ENCODE data around the gene TBC1D13.
"Not testable (repeated sequence)": the region's sequence is repeated elsewhere in the genome, so short reads cannot be mapped to it uniquely, and the experiment has no call there.

The TBC1D13 gene, protein sequence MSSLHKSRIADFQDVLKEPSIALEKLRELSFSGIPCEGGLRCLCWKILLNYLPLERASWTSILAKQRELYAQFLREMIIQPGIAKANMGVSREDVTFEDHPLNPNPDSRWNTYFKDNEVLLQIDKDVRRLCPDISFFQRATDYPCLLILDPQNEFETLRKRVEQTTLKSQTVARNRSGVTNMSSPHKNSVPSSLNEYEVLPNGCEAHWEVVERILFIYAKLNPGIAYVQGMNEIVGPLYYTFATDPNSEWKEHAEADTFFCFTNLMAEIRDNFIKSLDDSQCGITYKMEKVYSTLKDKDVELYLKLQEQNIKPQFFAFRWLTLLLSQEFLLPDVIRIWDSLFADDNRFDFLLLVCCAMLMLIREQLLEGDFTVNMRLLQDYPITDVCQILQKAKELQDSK

DNA sequence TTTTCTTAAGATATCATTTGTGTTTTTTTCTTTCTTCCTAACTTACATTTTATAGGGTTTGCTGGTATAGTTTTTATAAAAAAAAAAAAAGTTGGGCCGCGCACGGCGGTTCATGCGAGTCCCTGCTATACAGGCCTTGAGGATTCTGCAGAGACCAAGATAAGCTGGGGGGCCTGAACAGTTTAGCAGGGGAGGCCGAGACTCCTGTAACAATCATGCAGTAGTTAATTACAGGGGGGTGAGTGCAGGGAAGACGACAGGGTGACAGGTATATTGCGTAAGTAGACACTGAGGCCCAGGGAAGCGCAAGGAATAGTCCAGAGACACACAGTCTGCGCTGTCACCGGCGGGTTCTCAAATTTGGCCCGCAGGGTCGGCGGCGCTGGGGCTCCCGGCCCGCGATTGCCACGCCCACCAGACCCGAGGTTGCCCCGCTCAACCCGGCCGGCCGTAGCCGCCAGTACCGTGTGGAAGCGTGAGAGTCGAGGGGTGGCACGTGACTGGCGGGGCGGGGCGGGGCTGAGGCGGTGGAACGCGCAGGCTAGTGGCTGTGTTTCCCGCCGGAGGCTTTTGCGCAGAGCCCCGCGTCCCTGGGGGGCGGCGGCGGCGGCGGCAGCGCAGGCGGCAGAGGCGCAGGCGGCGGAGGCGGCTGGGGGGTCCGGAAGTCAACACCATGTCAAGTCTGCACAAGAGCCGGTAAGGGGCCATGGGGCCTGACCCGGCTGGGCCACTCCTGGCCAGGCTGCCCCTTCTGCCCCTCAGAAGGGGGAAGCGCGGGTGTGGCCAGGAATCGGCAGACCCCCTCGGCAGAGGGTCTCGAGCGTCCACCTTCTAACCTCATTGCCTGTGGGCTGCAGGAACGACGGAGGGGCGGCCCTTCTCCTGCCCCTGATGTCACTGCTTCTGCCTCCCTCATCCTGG is at the start of gene TBC1D13:
TSS of gene TBC1D13 (plus strand) at position 573 of the 921 bp plus-strand sequence. CDS start at position 674, 101 bp downstream.
- peak; percentile 82 to 91 for DNase-seq

DNA sequence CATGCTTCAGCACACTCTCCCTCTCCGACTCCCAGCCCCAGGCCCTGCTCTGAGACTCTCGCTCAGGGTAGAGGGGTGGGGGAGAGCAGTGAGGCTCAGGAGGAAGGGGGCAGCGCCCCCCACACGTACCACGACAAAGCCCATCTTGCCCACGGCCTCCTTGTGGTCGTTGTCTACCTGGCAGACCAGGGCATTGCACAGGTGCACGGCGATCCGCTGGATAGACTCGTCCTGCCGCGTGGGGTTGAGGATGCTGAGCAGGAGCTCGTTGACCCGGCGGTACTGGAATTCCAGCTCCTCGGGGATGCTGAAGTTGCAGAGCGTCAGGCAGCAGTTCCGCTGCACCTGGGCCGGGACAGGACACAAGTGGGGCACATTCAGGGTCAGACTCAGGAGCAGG is 44.7 kb upstream of the TBC1D13 start:
- no peak for DNase-seq

DNA sequence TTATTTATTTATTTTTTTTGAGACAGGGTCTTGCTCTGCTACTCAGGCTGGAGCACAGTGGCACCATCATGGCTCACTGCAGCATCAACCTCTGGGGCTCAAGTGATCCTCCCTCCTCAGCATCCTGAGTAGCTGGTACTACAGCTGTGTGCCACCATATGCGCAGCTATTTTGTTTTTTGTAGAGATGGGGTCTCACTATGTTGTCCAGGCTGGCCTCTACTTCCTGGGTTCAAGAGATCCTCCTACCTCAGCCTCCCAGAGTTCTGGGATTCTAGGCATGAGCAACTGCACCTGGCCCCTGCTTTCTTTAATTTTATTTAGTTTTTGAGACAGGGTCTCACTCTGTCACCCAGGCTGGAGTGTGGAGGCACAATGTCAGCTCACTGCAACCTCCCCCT is 43.6 kb upstream of the TBC1D13 start:
- no peak for DNase-seq

DNA sequence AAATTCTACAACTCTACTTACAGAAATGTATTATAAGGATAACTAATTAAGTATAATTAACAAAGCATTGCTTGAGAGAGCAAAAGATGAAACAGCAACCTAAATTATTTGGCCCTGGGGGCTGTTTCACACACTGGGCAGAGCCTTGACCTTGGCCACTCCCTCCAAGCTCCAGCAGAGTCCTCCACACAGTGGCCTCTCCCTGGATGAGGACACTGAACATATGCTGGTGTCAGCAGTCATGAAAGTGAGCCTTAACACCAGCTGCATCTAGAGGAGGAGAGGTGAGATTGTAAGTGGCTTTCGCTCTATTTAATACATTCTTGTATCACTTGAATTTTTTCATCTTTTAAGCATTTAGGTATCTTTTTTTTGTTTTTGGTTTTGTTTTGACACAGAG is 39.8 kb upstream of the TBC1D13 start:
- DNase-seq: no peak

DNA sequence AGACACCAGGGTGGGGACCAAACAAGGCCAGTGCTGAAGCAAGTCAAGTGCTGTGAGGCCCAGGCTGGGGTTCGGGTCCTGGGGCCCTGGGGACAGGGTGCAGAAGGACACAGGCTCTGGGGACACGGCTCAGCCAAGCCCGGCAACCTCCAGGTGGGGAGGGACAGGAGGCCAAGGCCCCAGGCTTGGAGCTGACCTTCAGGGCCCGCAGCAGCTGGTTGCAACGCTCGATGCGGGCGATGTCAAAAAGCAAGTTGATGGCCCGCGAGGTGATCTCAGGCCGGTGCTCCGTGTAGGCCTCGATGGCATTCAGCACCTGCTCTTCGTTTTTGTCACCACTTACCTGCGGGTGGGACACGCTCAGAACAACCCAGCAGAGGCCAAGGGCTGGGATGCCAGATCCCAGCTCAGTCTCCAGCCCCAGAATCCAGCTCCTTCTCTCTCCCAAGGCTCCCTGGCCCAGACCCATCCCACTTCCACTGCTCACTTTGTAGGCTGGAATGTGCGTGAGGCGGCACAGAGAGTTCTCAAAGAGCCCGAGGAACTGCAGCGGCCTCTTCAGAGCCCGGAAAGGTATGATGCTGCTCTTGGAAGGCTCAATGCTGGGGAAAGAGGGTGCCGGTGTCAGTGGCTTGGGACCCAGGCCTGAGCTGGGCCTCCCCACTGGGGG is 36.0 kb upstream of the TBC1D13 start:
- no peak for DNase-seq

DNA sequence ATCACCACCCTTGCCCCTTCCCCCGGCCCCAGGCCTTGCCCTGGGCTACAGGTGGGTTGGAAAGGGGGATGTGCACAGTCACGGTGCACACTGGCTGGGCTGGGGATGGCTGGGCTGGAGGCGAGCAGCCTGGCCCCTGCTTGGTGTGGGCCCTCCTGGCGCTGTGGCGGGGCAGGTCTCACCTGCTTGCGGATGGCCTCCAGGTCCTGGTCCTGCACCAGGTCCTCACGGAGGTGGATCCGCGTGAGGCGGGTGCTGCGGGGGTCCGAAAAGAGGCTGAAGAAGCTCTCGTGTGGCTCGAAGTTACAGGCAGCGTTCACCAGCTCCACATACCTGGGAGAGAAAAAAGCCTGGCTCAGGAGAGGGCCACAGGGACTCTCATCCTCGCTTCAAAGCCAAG is 33.4 kb upstream of the TBC1D13 start:
- no peak for DNase-seq

DNA sequence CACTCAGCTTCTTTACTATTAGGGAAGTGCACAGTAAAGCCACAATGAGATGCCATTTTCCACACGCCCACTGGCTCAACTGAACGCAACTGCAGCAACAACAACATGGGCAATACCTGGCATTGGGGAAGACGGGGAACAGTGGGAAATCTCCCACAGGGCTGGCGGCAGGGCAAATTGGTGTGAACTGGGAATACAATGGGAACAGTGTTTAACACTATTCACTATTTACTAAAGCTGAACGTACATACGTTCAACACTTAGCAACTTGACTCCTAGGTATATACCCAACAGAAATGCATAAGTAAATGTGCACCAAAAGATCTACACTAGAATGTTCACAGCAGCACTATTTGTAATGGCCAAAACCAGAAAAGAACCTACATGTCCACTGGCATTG is 29.5 kb upstream of the TBC1D13 start:
- DNase-seq: no peak

DNA sequence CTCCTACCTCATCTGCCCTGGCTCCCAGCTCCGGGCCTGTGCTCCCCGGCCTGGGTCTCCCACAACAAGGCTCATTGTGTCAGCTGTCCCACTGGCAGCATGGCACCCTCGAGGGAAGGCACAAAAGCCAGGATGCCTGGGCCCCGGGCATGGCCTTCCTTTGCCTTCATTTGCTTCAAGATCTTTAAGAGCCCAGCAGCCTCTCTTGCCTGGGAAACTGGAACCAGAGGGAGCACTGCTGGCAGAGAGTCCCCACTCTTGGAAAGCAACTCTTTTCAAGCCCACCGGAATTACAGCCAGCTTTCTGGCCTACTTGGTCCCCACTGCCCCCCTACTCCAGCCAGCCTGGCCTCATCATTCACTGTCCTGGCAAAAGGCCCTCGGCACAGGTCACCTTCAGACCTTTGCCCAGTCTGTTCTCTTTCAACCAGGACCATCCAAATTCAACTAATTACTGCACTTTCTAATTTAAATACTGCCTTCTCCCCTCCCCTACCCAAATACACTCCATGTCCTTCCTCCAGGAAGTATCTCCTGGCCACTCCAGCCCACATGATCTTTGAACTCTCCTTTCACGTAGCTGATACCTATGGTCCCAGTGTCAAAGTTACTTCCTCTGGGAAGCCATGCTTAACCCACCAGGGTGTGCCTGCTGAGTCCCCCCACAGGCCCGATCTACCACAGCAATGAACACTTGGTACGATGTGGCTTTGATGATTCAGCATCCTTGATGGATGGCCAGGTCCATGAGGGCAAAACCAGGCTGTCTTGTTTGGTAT is 24.2 kb upstream of the TBC1D13 start:
- no peak for DNase-seq

DNA sequence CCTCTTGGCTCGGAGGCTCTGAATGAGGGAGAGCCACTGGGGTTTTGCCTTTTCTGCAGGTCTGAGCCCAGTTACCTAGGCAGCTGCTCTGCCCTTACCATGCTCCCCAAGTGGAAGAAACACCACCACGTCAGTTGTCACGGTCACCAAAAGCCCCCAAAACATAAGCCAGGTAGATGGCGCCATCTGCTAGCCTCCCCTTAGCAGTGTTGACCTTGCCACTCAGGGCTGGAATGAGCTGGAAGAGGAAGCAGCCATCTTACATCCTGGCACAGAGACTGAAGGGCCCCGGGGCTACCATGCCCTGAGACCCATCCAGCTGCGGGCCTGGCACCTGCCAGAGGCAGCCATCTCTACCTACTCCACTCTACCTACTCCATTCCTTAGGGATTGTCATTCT is 22.7 kb upstream of the TBC1D13 start:
- no peak for DNase-seq

DNA sequence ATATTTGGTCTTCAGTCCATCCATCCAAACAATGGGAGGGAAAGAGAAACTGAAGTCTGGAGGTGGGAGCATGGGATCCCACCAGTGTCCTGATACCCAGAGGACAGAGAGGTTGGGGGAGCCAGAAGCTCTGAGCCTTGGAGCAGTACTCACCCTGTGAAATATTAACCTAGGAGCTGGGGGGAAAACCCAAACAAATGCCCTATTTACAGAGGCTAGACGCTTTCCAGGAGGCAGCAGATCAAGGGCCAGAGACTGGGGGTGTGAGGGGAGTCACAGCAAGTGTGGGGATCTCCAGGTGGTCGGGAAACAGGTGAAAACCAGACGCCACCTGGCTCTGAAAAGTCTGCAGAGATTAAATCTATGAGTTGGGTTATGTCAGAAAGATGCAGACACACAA is 21.6 kb upstream of the TBC1D13 start:
- no peak for DNase-seq

DNA sequence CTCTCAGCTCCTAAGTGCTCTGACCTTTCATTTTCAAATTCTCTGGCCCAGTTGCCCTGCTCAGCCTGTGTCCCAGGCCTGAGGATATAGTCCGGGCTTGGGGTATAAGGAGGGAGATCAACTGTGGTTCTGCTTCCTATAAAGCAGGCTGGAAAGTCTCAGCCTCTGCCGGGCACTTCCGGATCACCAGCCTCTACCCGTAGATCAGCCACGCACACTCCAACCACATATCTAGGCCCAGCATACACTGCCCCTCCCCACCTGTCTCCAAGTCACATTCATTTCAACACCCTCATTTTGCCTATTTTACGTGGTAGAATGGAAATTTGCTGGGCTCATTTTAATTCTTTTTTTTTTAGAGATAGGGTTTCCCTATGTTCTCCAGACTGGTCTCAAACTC is 18.4 kb upstream of the TBC1D13 start:
- DNase-seq: peak; percentile 31 to 51

DNA sequence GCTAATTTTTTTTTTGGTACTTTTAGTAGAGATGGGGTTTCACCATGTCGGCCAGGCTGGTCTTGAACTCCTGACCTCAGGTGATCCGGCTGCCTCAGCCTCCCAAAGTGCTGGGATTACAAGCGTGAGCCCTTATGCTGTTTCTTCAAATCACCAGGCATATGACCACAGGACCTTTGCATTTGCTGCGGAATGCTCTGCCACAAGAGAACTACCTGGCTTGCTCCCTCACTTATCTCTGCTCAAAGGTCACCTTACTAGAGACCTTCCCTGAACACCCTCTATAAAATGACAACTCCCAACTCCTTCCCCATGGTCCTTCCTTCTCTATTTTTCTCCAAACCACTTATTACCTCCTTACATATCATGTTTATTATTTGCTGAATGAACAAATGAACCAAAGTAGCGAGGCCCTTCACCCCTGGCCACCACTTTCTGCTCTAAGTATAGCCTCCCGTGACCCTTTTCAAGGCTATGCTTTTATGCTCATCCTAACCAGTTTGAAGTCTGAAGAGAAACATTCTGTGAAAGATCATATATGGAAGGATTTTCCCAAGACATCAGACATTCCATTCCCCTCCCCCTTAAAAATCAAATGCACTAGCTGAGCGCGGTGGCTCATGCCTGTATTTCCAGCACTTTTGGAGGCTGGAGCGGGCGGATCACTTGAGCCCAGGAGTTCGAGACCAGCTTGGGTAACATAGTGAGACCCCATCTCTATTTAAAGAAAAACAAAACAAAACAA is 16.6 kb upstream of the TBC1D13 start:
- DNase-seq: no peak

DNA sequence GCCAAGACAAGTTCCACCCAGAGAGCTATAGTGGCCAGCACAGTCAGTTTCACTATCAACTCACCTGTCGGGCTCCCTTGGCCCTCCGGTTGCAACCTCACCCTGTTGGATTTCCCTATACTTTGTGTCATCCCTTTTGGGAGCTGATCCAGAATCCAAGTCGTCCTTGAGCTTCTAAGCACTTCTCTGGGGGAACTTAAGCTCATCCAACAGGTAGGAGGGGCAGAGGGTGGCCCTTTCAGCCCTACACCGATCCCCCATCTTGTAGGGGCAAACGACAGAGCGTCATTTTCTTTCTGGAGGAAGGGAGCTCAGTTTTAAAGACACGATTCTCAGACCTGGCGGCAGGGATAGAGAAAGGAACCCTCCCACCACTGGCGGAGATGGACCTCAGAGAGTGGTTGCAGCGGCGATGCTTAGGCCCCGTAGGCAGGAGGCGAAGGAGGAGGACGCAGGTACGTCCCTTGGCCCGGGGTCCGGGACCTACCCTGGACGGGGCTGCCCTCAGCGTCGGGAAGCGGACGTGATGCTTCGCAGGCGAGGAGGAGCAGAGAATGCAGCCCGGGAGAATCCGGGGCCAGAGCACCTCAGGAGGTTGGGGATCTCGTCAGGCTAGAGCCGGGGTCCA is 15.8 kb upstream of the TBC1D13 start:
- DNase-seq: peak; percentile 16 to 37

DNA sequence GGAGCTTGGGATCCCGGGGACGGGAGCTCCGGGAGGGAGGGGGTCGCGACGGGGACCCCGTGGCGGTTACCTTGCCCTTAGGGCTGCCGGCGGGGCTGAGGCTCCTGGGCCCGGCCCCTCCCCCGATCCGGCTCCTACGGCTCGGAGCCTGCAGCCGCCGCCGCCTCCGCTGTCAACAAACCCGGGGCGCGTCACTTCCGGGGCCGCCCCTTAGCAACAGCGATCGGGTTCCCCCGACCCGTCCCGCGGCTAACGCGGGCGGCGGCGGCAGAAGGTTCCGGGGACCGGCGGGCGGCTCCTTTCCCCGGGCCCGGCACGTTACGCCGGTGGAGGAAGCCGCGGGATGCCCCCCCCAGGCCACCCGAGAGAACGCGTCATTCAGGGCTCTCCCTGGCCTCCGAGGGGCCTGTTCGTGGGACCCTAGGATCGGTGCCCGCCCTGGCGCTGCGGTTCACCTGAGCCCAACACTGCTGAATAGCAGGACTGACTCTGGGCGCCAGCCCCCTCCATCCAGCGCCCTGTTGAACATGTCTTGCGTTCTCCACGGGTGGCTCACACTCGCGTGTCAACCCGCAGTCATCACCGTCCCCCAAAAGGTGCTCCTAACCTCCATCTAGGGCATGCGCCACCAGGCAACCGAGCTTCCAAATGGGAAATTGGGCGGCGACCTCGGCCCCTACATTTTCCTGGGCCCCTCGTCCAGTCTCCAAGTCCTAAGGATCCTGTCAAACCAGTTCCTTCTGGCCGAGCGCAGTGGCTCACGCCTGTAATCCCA is 15.1 kb upstream of the TBC1D13 start, which contains the start of gene ZER1:
TSS of gene ZER1 (minus strand) at position 183 of the 775 bp plus-strand sequence. CDS start 16,362 bp downstream, outside the sequence.
- DNase-seq: peak; percentile 82 to 87

DNA sequence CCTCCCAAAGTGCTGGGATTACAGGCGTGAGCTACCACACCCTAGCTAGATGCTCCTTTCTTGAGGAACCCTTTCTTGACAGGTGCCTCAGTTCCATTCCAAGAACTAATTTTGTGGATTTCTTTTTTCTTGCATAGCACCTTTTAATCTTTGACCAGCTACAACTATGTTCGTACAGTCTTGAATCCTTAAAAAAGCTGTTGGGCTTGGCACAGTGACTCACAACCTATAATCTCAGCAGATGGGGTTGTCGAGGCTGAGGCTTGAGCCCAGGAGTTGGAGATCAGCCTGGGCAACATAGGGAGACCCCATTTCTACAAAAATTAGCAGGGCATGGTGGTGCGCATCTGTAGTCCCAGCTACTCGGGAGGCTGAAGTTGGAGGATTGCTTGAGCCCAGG is 14.0 kb upstream of the TBC1D13 start:
- no peak for DNase-seq

DNA sequence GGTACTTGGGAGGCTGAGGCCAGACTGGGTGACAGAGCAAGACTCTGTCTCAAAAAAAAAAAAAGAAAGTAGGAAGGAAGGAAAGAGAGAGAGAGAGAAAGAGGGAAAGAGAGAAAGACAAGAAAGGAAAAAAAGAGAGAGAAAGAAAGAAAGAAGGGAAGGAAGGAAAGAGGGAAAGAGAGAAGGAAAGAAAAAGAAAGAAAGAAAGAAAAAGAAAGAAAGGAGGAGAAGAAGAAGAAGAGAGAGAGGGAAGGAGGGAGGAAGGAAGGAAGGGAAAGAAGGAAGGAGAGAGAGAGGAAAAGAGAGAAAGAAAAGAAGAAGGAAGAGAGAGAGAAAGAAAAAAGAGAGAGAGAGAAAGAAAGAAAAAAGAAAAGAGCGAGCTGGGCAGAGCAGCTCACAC is 12.2 kb upstream of the TBC1D13 start:
- no peak for DNase-seq

DNA sequence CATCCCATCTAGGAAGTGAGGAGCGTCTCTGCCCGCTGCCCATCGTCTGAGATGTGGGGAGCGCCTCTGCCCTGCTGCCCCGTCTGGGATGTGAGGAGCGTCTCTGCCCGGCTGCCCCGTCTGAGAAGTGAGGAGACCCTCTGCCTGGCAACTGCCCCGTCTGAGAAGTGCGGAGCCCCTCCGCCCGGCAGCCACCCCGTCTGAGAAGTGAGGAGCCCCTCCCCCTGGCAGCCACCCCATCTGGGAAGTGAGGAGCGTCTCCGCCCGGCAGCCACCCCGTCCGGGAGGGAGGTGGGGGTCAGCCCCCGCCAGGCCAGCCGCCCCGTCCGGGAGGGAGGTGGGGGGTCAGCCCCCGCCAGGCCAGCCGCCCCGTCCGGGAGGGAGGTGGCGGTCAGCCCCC is 7.0 kb upstream of the TBC1D13 start:
- not testable (repeated sequence) for DNase-seq

DNA sequence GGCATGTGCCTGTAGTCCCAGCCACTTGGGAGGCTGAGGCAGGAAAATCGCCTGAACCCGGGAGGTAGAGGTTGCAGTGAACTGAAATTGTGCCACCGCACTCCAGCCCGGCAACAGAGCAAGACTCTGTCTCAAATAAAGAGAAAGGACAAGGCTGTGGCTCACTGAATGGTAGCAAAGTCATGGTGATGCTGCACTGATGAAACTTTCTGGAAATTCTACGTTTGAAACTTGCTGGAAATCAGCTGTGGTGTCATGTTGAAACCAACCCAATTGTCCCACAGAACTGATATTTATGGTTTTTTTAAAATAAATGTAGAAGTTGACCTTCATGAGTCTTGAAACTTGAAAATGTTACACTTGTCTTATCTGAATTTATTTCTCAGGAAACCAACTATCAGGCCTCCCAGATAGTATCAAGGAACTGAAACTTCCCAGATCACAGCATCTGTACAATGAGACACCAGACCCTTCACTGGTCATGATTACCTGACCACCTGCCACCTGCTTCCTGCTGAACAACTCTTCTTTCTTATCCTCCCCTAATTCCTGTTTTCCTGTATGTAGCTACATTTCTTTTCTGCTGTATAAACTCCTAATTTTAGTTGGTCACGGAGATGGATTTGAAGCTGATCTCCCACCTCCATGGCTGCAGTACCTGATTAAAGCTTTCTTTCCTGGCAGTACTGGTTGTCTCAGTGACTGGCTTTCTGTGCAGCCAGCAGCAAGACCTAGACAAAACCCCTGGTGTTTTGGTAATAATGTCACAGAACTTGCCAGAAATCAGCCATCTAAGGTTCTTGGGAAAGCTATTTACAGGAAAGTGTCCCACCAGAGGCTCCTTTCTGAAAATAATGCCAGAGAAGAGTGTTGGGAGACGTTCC is 5.6 kb upstream of the TBC1D13 start:
- DNase-seq: no peak

DNA sequence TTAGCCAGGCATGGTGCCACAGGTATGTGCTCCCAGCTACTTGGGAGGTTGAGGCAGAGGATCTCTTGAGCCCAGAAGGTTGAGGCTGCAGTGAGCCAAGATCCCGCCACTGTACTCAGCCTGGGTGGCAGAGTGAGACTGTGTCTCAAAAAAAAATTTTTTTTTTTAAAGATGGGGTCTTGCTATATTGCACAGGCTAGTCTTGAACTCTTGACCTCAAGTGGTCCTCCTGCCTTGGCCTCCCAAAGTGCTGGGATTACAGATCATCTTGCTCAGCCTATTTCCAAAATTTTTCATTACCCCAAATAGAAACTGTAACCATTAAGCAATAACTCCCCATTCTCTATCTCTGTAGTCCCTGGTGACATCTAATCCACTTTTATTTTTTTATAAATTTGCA is 4.4 kb upstream of the TBC1D13 start:
- DNase-seq: no peak

All from Kasumi-1 (cell line).